K562 (cell line): ENCODE data around the gene PPP6R1. TPM values are rescaled to one million over a fixed set of nuclear protein-coding genes. Genes with fewer than 3 reads are reported as not detected.

Experiments used
- CBX3 ChIP-seq, 2 experiments: IDR thresholded peaks; 1 replicate in 1 of 2; 2 replicates in 1 of 2; pipeline ENCODE4 v1.6.1; 2012; ENCODE audit warnings: inconsistent platforms in 2 of 2, low read length in 2 of 2, borderline replicate concordance in 1 of 2, control low read depth in 1 of 2
- CHD2 ChIP-seq: IDR thresholded peaks from 2 replicates; pipeline ENCODE4 v1.6.1; 2011; ENCODE audit warnings: low read depth, low read length
- CREB1 ChIP-seq, 2 experiments: sonication (generic) in 1 of 2; formaldehyde crosslinking in 1 of 2; IDR thresholded peaks; 2 replicates each; pipeline versions ENCODE4 v1.6.1 to v1.8.0; 2012 to 2022; ENCODE audit warnings: inconsistent platforms in 1 of 2, mild to moderate bottlenecking in 1 of 2, missing genetic modification reagents in 1 of 2, moderate library complexity in 1 of 2
- CREM ChIP-seq: IDR thresholded peaks from 2 replicates; pipeline ENCODE4 v1.6.1; 2014; ENCODE audit warnings: antibody characterized with exemption, low read depth
- DNMT1 ChIP-seq: fragments of 450-650 bp; IDR thresholded peaks from 2 replicates; pipeline ENCODE4 v1.6.1; 2016; ENCODE audit warnings: antibody characterized with exemption, mild to moderate bottlenecking
- FOXK1 ChIP-seq: sonication (generic); formaldehyde crosslinking; IDR thresholded peaks from 2 replicates; pipeline ENCODE4 v1.8.0; 2022; ENCODE audit warnings: missing genetic modification reagents, mild to moderate bottlenecking, borderline replicate concordance
- HCFC1 ChIP-seq: IDR thresholded peaks from 2 replicates; pipeline ENCODE4 v1.6.1; 2012; ENCODE audit warnings: low read depth, low read length, improper control_type of control experiment
- HSF4 ChIP-seq: fragments of 250-450 bp; sonication (Bioruptor Pico); IDR thresholded peaks from 2 replicates; pipeline ENCODE4 v2.1.2; 2022; ENCODE audit warnings: mild to moderate bottlenecking, moderate library complexity, borderline replicate concordance
- JUNB ChIP-seq: fragments of 450-650 bp; formaldehyde crosslinking; conservative IDR thresholded peaks from 2 replicates; pipeline ENCODE4 v1.4.0; 2020; ENCODE audit warnings: mild to moderate bottlenecking
- KDM1A ChIP-seq, 2 experiments: fragments of 450-650 bp; IDR thresholded peaks; 2 replicates each; pipeline ENCODE4 v1.6.1; 2016; ENCODE audit warnings: mild to moderate bottlenecking in 2 of 2
- KLF13 ChIP-seq: fragments of 450-650 bp; IDR thresholded peaks from 2 replicates; pipeline ENCODE4 v1.6.1; 2016; ENCODE audit warnings: missing genetic modification characterization, low read depth, mild to moderate bottlenecking, missing compliant biosample characterization, moderate library complexity, borderline replicate concordance
- NCOA6 ChIP-seq: fragments of 450-650 bp; IDR thresholded peaks from 2 replicates; pipeline ENCODE4 v1.6.1; 2017; ENCODE audit warnings: mild to moderate bottlenecking
- NR2C1 ChIP-seq, 2 experiments: fragments of 450-650 bp; IDR thresholded peaks; 2 replicates each; pipeline ENCODE4 v1.6.1; 2017; ENCODE audit warnings: mild to moderate bottlenecking in 2 of 2, antibody characterized with exemption in 1 of 2, inconsistent platforms in 1 of 2, missing compliant biosample characterization in 1 of 2, missing genetic modification characterization in 1 of 2
- NR2C2 ChIP-seq, 2 experiments: fragments of 200-800 bp in 1 of 2; sonication (Bioruptor generic) in 1 of 2; sonication (generic) in 1 of 2; formaldehyde crosslinking in 1 of 2; IDR thresholded peaks; 2 replicates each; pipeline versions ENCODE4 v1.6.1 to v1.8.0; 2016 to 2022; ENCODE audit warnings: mild to moderate bottlenecking in 1 of 2, missing compliant biosample characterization in 1 of 2, missing genetic modification characterization in 1 of 2, missing genetic modification reagents in 1 of 2
- PTRF ChIP-seq: fragments of 450-650 bp; IDR thresholded peaks from 2 replicates; pipeline ENCODE4 v1.6.1; 2016; ENCODE audit warnings: mild to moderate bottlenecking, missing genetic modification characterization, missing compliant biosample characterization
- SIX5 ChIP-seq, 2 experiments: IDR thresholded peaks; 2 replicates each; pipeline ENCODE4 v1.6.1; 2011; ENCODE audit warnings: low read length in 2 of 2, borderline replicate concordance in 1 of 2, low read depth in 1 of 2, mild to moderate bottlenecking in 1 of 2, moderate library complexity in 1 of 2; ENCODE audit not compliant: insufficient read depth in 1 of 2
- TAF15 ChIP-seq: fragments of 200-400 bp; formaldehyde crosslinking; IDR thresholded peaks from 2 replicates; pipeline ENCODE4 v1.6.1; 2017; ENCODE audit warnings: mild to moderate bottlenecking, low read depth, low read length, moderate library complexity
- ZFX ChIP-seq: sonication (generic); formaldehyde crosslinking; IDR thresholded peaks from 2 replicates; pipeline ENCODE4 v1.8.0; 2022; ENCODE audit warnings: mild to moderate bottlenecking, missing genetic modification reagents, moderate library complexity
- polyA plus RNA-seq, 8 experiments: library from polyadenylated mRNA; depleted of rRNA in 4 of 8; stranded (reverse) in 5 of 8; unstranded in 3 of 8; fragments of >200 nt; fragmentation: Nextera tagmentation in 2 of 8; fragmentation: Illumina TruSeq in 1 of 8; extraction: Ambion mirVana in 2 of 8; extraction: Trizol in 1 of 8; gene quantifications; 2 replicates each; pipeline versions ENCODE4 v1.2.1 to v1.2.3, GENCODE V29; 2011 to 2014; ENCODE audit warnings: inconsistent platforms in 1 of 8, missing spikeins in 1 of 8
- total RNA-seq, 7 experiments: library from RNA; depleted of rRNA in 6 of 7; stranded (reverse); fragments of >200 nt in 6 of 7; fragmentation: Illumina TruSeq in 2 of 7; extraction: Trizol in 2 of 7; gene quantifications; 2 replicates each; pipeline versions ENCODE4 v1.2.1 to v1.2.3, GENCODE V29; 2011 to 2021; ENCODE audit warnings: low replicate concordance in 1 of 7
- TF ChIP-seq, protein P1 (sequence below): fragments of 150-350 bp; IDR thresholded peaks from 2 replicates; pipeline ENCODE4 v1.6.1; 2014; ENCODE audit warnings: low read depth, mild to moderate bottlenecking, low read length, borderline replicate concordance

The PPP6R1 gene
- total and polyA plus RNA-seq, 9 of the 15 experiments (the other 6 are each of a cell fraction or from before 2014, with no cell fraction given) = 0.48 to 135 (median 37.2) TPM

DNA sequence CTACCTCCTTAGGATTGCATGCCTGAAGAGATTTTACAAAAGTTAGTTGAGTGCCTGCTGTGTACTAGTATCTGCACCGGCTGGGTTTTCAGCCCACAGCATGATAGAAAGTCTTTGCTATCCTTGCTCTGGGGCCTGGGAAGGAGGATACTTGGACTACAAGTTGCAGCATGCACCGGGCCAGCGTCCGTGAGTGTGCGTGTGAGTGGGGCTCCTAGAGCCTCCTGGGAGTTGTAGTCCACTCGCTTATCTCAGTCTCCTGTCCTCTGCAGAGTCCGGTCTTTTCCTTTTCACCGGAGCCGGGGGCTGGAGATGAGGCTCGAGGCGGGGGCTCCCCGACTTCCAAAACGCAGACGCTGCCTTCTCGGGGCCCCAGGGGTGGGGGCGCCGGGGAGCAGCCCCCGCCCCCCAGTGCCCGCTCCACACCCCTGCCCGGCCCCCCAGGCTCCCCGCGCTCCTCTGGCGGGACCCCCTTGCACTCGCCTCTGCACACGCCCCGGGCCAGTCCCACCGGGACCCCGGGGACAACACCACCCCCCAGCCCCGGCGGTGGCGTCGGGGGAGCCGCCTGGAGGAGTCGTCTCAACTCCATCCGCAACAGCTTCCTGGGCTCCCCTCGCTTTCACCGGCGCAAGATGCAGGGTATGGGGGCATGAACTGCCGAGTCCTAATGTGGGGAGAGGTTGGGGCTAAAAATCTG is 45.6 kb upstream of the PPP6R1 start (continued):
- TF ChIP-seq CBX3 (IDR thresholded peaks at IDR 0.05; ENCODE audit: borderline replicate concordance in 1 of 2, low read length in 2 of 2) (no peak), JUNB (no peak), FOXK1 (CRISPR knock-in tag) (no peak), DNMT1 (no peak), SIX5 (IDR thresholded peaks at IDR 0.05; ENCODE audit: borderline replicate concordance in 1 of 2, insufficient read depth in 1 of 2, low read depth in 1 of 2, low read length in 2 of 2) (peak; percentile 98), TAF15 (no peak), HSF4 (no peak), ZFX (CRISPR knock-in tag) (peak; percentile 23), PTRF (tag) (no peak), CHD2 (peak; percentile 24; the same call in 1 of the 2 replicates), HCFC1 (peak; percentile 99), CREM (peak; percentile 90), NR2C2 (CRISPR knock-in tag; IDR thresholded peaks at IDR 0.05) (no peak), NR2C2 (tag; IDR thresholded peaks at IDR 0.05) (no peak), CREB1 (IDR thresholded peaks at IDR 0.05) (peak; percentile 60), CREB1 (CRISPR knock-in tag; IDR thresholded peaks at IDR 0.05) (no peak), NCOA6 (no peak), KLF13 (tag) (no peak), NR2C1 (IDR thresholded peaks at IDR 0.05) (no peak), NR2C1 (tag; IDR thresholded peaks at IDR 0.05) (peak; percentile 27; the same call in 1 of the 2 replicates), KDM1A (IDR thresholded peaks at IDR 0.05) (no peak)
- TF ChIP-seq, protein P1, sequence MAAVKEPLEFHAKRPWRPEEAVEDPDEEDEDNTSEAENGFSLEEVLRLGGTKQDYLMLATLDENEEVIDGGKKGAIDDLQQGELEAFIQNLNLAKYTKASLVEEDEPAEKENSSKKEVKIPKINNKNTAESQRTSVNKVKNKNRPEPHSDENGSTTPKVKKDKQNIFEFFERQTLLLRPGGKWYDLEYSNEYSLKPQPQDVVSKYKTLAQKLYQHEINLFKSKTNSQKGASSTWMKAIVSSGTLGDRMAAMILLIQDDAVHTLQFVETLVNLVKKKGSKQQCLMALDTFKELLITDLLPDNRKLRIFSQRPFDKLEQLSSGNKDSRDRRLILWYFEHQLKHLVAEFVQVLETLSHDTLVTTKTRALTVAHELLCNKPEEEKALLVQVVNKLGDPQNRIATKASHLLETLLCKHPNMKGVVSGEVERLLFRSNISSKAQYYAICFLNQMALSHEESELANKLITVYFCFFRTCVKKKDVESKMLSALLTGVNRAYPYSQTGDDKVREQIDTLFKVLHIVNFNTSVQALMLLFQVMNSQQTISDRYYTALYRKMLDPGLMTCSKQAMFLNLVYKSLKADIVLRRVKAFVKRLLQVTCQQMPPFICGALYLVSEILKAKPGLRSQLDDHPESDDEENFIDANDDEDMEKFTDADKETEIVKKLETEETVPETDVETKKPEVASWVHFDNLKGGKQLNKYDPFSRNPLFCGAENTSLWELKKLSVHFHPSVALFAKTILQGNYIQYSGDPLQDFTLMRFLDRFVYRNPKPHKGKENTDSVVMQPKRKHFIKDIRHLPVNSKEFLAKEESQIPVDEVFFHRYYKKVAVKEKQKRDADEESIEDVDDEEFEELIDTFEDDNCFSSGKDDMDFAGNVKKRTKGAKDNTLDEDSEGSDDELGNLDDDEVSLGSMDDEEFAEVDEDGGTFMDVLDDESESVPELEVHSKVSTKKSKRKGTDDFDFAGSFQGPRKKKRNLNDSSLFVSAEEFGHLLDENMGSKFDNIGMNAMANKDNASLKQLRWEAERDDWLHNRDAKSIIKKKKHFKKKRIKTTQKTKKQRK = no peak
